HG03060 (cell line): Measurements from ENCODE around the gene ORC4.
A peak's percentile ranks its signal among the peaks of the same experiment; 100 is the strongest.

Experiments used
- ATAC-seq: cut with Tn5 transposase; IDR thresholded peaks from one replicate; pipeline ENCODE4 v1.9.1; 2021; ENCODE audit warnings: low read depth, moderate number of reproducible peaks; ENCODE audit not compliant: unreplicated experiment

ORC4 gene

DNA sequence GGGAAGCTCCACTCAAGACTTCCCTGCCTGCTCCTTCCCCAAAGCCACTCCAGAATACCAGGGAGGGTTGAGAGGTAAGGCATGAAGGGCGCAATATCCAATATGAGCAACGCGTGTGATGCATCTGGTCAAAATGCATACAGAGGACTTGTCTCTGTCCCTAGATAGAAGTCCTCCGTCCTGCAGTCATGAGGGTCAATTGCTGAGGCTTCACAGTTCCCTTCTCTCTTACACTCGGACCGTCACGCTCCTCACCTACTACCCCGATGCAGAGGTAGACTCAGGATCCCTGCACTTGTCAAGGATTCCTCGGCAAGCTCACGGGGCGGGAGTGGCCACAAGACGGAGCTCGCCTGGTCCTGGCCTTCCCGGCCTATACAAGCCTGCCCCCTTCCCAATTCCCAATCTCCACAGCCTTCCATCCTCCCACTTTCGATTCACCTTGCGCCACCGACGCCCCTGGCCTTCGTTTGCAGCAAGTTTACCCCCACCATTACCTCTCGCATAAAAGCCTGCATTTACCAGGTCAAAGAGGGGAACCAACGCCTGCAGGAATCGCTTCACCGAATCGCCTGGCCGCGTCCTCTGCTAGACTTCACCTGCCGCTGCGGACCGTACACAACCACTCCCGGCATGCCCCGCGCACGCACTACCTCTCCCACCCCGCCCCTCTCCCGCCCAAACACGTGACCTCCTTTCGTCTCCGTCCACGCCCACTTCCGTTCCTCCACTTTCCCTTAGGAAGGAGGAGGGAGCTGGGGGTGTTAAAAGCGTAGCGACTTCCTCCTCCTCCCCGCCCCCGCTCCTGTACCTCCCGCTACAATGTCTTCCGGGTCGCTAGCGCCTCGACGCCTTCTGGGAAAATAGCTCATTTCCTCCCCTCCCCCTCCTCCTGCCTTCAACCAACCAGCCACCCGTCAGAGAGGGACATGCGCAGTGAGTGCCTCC, at the start of gene ORC4:
Gene ORC4, minus strand, starts transcription at position 627 of the 948 bp plus-strand sequence. CDS start 44,779 bp downstream, outside the sequence.
- peak; percentile 56 for ATAC-seq

GRCh38 chr2:148067801-148068200, 47.3 kb upstream of the ORC4 start:
- no peak for ATAC-seq

DNA sequence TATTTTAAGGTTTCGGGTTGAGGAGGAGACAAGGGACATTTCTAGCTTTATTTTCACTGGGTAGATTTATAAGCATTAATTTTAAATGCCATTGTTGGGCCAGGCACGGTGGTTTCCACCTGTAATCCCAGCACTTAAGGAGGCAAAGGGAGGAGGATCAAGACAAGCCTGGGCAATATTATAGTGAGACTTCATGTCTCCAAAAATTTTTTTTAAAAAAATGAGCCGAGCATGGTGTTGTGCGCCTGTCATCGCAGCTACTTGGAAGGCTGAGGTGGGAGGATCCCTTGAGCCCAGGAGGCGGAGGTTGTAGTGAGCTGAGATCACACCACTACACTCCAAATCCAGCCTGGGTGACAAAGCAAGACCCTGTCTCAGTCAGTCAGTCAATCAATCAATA, 45.4 kb upstream of the ORC4 start:
- no peak for ATAC-seq

- ATAC-seq = no peak
Observed at GRCh38 chr2:148063633-148064032, 43.1 kb upstream of the ORC4 start.

GRCh38 chr2:148058641-148059040, 38.1 kb upstream of the ORC4 start:
- no peak for ATAC-seq

- no peak for ATAC-seq
Observed at GRCh38 chr2:148052687-148053086, 32.1 kb upstream of the ORC4 start.

GRCh38 chr2:148049284-148049683, 28.7 kb upstream of the ORC4 start:
- ATAC-seq = no peak

- ATAC-seq = peak; percentile 53
Observed at GRCh38 chr2:148048475-148049221, 28.1 kb upstream of the ORC4 start.

DNA sequence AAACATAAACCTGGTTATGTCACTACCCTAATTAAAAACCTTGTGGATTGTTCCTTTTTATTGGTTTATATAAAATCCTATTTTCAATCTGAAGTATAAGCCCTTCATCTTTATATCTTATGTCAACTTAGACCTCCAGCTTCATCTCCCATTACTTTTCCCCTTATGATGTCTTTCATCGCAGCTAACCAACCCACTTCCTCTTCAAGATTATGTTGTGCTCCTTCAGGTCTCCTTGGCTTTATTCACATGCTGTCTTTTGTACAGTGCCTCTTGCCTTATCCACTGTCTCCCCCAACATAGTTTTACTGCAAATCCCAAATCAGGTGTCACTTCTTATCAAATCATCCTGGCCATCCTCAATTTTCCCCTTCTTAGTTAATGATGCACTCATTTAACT, 26.3 kb upstream of the ORC4 start:
- ATAC-seq = no peak

GRCh38 chr2:148044322-148044721, 23.8 kb upstream of the ORC4 start:
- ATAC-seq = no peak

DNA sequence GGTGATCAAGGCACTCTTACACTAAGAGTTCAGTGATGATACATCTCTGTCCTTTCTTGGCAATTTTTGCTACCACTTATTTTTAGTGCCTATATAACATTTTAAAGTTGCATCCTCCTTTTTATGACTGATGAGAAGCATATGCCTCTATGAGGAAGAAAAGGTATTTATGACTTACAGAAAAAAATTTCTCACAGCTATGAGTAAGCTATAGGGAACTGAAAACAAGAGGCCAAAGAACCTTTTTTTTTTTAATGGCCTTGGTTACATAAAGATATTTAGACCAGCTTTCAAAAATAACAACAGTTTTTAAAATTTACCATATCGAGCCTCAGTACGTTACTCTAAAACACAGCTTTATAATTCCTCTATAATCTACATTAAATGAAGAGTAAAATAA, 21.7 kb upstream of the ORC4 start:
- ATAC-seq = peak; percentile 90

GRCh38 chr2:148039783-148040182, 19.2 kb upstream of the ORC4 start:
- ATAC-seq = no peak

DNA sequence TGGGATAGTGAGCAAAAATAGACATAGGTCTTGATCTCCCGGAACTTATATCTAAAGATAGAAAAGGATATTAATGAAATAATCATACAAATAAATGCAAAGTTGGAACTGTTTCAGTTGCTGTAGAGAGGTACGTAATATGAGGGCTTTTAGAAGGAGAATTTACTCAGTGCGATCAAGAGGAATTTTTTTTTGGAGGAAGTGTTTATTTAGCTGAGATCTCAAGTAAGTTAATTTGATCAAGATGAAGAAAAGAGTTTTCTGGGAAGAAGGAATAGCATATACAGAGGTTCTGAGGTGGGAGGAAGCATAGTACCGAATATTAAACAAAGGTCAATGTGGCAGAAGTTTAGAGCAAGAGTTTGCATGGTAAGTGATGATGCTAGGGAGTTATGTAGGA, 11.7 kb upstream of the ORC4 start:
- ATAC-seq = no peak

DNA sequence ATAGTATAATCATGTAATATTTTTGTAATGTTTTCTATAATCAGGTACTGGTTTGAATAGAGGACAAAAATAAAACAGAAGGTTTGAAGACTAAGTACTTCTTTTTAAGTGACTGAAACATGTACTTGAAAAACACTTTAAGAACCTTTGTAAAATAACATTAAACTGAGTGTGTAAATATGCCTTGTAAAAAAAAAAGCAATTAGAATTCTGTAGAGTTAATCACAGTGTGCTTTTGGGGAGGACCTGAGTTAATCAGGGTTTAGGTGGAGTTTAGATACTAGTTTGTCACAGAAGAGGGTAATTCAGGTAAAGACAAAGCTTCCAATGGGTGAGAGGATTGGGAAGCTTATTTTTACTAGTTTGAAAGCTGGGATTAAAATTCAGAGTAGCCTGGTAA, 10.6 kb upstream of the ORC4 start:
- no peak for ATAC-seq

DNA sequence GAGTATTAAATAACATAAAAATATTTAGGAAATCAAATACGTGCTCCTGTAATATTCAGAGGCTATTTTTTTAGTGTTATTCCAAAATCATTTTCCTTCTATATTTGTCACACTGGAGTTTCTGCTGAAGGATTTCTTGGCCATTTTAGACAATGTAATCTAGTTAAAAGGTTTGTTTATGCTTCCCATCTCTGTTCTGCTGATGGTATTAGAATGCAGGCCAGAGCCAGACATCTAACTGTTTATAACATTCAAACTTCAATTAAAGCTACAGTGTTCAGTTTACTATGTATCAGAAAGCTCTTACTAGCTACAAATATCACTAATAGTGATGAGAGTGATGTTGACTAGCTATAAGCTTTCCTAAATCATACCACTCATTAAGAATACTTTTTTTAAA, 8.2 kb upstream of the ORC4 start:
- ATAC-seq = no peak

DNA sequence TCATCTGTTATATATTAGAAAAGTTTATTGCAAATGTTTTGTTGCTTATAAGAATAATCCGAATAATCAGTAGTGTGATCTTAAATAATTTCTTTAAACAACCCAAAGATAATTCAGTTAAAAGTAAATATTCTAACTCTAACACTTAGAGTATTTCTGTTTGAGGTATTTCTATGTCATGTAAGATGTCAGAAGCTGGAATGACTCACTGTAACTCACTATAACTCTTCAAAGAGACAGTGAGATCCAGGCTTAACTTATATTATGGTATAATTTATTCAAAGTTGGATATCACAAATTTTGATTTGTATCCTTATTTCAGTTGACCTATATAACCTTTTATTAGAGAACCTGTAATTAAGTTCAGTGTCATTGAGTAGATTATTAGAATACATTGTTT, 7.3 kb upstream of the ORC4 start:
- no peak for ATAC-seq

DNA sequence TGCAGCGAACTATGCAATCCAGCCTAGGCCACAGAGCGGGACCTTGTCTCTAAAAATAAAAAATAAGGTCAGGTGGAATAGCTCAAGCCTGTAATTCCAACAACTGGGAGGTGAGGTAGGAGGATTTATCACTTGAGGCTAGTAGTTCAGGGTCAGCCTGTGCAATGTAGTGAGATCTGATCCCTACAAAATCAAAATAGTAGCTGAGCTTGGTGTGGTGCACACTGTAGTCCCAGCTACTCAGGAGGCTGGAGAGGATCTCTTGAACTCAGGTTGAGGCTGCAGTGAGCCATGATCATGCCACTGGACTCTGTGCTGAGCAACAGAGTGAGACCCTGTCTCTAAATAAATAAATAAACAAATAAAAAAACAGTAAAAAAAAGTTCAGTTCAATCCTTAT, 6.0 kb upstream of the ORC4 start:
- ATAC-seq = no peak

DNA sequence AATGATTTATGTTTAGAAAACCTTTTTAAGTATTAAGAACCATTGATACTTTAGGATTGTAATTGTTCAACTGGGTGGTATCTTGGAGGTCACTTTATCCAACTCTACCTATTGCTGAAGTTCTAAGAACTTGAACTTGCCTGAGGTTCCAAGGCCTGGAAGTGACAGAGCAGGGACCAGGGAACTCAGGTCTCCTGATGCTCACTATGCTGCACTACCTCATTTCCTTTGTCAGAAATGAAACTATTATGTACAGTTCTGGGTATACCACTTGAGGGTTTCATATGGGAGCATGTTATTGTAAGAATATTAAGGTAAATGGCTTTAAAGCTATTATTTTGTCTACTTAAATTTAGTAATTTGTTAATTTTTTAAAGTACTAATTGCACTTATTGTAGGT, 3.3 kb upstream of the ORC4 start:
- ATAC-seq = no peak

- no peak for ATAC-seq
Observed at GRCh38 chr2:148022882-148023281, 2.3 kb upstream of the ORC4 start.

- no peak for ATAC-seq
Observed at GRCh38 chr2:148022351-148022750, 1.8 kb upstream of the ORC4 start.

DNA sequence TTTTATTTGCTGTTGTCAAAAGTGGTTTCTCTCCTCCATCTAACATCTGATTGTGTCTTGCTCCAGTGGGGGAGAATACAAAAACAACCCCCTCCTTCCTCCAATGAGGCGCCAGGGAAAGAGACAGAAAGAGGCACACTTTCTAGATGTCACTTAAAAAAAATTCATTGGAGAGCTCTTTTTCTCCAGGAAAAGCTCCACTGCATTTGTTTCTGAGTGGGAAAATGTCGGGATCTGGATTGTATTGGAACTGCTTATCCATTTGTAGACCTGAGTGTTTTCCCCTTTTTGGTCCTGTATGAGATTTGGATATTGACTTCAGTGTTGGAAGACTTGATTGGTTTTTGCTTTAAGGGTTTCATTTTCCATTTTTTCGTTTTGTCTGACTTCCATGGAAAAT, 1.3 kb upstream of the ORC4 start:
- ATAC-seq = no peak
